ENCODE results near the gene UBE3D. TPM values are rescaled to one million over a fixed set of nuclear protein-coding genes. Genes with fewer than 3 reads are reported as not detected.

The UBE3D gene
- total RNA-seq, 4 donors from 2014 or later = 5.3 to 12.4 (median 8.4) TPM

GRCh38 chr6:82870582-82871172, 195.0 kb downstream of the UBE3D start:
- intact Hi-C loops (cut with DNase I) = no loop called here
- H3K4me3 ChIP-seq = no peak overlapping the region
- H3K9me3 ChIP-seq = no peaks in the 10 kb centered on the region
- no peak for TF ChIP-seq POLR2A (IDR thresholded peaks at IDR 0.05)
- no peak for TF ChIP-seq CTCF (IDR thresholded peaks at IDR 0.05)
- H3K36me3 ChIP-seq = no peaks in the 10 kb centered on the region
- H3K27me3 ChIP-seq = no peaks in the 10 kb centered on the region
- H3K27ac ChIP-seq = no peak overlapping the region
- WGBS, 2 donors = 61 to 69% methylated on average over 2 of the region's 2 CpGs
- H3K4me1 ChIP-seq = no peaks in the 10 kb centered on the region
- no peak for DNase-seq

- DNase-seq = no peak
- no peak for TF ChIP-seq POLR2A (IDR thresholded peaks at IDR 0.05)
- no peak for TF ChIP-seq CTCF (IDR thresholded peaks at IDR 0.05)
- no peaks in the 10 kb centered on the region for H3K9me3 ChIP-seq
- H3K27ac ChIP-seq = no peak overlapping the region
- no peak overlapping the region for H3K4me3 ChIP-seq
- no peaks in the 10 kb centered on the region for H3K27me3 ChIP-seq
- H3K36me3 ChIP-seq = no peaks in the 10 kb centered on the region
- intact Hi-C loops (cut with DNase I) = no loop called here
- H3K4me1 ChIP-seq = no peaks in the 10 kb centered on the region
Observed at GRCh38 chr6:82869493-82869892, 196.1 kb downstream of the UBE3D start.

- Histone ChIP-seq H3K36me3 (no peaks in the 10 kb centered on the region), H3K9me3 (no peaks in the 10 kb centered on the region), H3K27ac (no peak overlapping the region), H3K4me1 (no peaks in the 10 kb centered on the region), H3K27me3 (no peaks in the 10 kb centered on the region), H3K4me3 (no peak overlapping the region)
- DNase-seq = no peak
- no peak for TF ChIP-seq CTCF (IDR thresholded peaks at IDR 0.05)
- no peak for TF ChIP-seq POLR2A (IDR thresholded peaks at IDR 0.05)
- intact Hi-C loops (cut with DNase I) = no loop called here
- 68 to 86% methylated on average over 3 of the region's 3 CpGs for WGBS, 2 donors
Observed at GRCh38 chr6:82867946-82868345, 197.7 kb downstream of the UBE3D start.

GRCh38 chr6:82866446-82866845, 199.2 kb downstream of the UBE3D start:
- TF ChIP-seq POLR2A (IDR thresholded peaks at IDR 0.05) (no peak), CTCF (IDR thresholded peaks at IDR 0.05) (no peak)
- H3K27ac ChIP-seq = no peak overlapping the region
- DNase-seq = no peak
- intact Hi-C loops (cut with DNase I) = no loop called here
- no peaks in the 10 kb centered on the region for H3K27me3 ChIP-seq
- H3K9me3 ChIP-seq = no peaks in the 10 kb centered on the region
- H3K4me3 ChIP-seq = no peak overlapping the region
- no peaks in the 10 kb centered on the region for H3K36me3 ChIP-seq
- H3K4me1 ChIP-seq = no peaks in the 10 kb centered on the region
- 67 to 71% methylated on average over 3 of the region's 3 CpGs for WGBS, 2 donors

GRCh38 chr6:82865461-82865860, 200.2 kb downstream of the UBE3D start:
- Histone ChIP-seq H3K4me3 (no peak overlapping the region), H3K4me1 (no peaks in the 10 kb centered on the region), H3K36me3 (no peaks in the 10 kb centered on the region), H3K27me3 (no peaks in the 10 kb centered on the region), H3K9me3 (no peaks in the 10 kb centered on the region), H3K27ac (no peak overlapping the region)
- TF ChIP-seq CTCF (IDR thresholded peaks at IDR 0.05) (no peak), POLR2A (IDR thresholded peaks at IDR 0.05) (no peak)
- 72 to 75% methylated on average over 3 of the region's 3 CpGs for WGBS, 2 donors
- no peak for DNase-seq
- intact Hi-C loops (cut with DNase I) = no loop called here
